M059J (cell line): ENCODE results near the gene DYNC1I1. TPM values are rescaled to one million over a fixed set of nuclear protein-coding genes. Genes with fewer than 3 reads are reported as not detected.

Experiments
- DNase-seq: peaks from one replicate; pipeline ENCODE4 v3.0.0-alpha.2; 2012; ENCODE audit warnings: low read depth
- total RNA-seq: library from RNA; depleted of rRNA; stranded (reverse); fragments of >200 nt; shearing (Covaris generic); gene quantifications from 2 replicates; pipeline ENCODE4 v1.2.3, GENCODE V29; 2014

The DYNC1I1 gene
- total RNA-seq, 1 experiment from 2014 or later: 2.4 TPM

GRCh38 chr7:96076350-96076707 lies 304.0 kb downstream of the DYNC1I1 start:
- no peak for DNase-seq

DNA sequence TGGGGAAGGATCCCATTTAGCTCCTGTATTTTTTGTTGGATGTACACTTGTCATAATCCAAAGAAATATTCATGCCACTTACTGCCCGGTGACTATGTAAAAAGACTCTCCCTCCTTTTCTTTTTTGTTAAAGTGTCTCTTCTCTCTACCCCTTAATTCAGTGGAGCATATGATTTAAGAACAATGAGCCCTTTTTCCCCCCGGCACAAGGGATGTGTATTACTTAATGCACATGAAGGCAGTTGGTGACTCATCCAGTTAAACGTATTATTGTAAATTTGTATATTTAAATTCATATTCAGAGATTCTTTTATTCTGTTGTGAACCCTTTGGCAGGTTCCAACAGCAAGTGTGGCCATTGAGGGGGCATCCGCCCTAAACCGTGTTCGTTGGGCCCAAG lies 307.7 kb downstream of the DYNC1I1 start:
- DNase-seq: no peak

- peak; percentile 85 for DNase-seq
Measured at GRCh38 chr7:96084881-96085553, 312.7 kb downstream of the DYNC1I1 start.

DNA sequence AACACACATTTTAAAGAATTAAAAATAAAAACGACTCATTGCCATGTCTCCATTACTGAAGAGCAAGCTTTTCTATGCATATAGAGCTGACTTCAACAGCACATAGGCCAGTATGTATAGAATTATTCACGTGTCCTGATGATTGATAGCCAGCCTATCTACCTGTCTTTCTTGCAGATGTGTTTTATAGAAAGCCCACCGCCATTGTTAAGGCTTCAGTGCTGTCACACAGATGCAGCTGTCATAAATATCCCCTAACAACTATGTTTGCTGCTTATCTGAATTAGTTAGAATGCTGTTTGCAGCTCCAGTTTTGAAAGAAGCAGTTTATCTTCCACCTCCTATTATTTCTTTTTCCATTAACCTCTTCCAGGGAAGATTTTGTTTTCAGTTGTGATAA lies 313.6 kb downstream of the DYNC1I1 start:
- DNase-seq: no peak

DNA sequence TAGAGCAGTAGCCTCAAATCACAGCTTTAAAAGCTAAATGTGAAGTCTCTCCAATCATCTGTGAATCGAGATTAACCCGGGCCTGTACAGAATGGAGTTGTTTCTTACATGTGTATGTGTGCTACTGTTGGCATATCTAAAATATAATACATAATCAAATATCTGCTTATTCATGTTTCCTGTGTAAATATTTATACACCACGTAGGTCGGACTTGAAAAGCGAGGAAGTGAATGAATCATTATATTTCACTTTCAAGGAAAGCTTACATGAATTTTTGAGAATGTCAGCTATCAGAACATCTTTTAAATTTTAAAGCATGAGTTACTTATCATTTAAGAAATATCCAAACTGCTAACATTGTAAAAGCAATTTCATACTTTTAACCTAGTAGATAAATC lies 316.2 kb downstream of the DYNC1I1 start:
- DNase-seq: no peak

- no peak for DNase-seq
Measured at GRCh38 chr7:96089511-96089910, 317.2 kb downstream of the DYNC1I1 start.

GRCh38 chr7:96090756-96091155 lies 318.4 kb downstream of the DYNC1I1 start:
- DNase-seq: no peak

DNA sequence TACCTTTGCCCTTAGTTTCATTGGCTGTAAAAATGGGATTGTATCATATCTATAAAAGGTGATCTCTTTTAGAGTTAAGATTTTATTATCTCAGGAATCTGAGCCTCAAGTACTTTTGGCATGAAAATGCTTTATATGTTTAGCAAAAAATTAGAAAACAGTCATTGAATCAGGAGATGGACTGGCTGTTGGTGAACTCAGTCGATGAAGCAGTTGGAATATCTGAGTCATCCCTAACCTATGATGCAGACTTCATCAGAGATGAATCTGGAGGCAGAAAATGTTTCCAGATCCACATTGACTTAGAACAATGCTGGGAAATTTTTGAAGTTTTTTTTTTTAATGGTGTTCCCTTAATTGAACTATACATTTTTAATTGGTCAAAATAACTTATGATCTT lies 321.1 kb downstream of the DYNC1I1 start:
- DNase-seq: peak; percentile 92

DNA sequence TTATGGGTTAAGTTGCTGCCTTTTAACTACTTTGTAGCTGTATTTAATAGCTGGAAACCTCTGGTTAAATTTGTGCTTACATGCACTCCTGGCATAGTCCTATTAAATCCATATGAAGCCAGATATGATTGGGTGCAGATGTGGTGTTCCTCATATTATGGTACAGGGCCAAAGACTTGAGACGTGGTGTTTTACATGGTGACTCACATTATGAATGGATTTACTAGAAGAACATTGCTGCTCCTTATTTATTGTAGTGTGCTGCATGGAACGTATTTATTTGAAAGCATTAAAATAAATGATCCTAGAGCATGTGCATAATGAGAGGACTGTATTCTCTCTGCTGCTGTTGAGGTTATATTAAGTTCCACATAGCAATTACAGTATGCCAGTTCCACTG lies 325.5 kb downstream of the DYNC1I1 start:
- DNase-seq: no peak

GRCh38 chr7:96100737-96101136 lies 328.4 kb downstream of the DYNC1I1 start:
- DNase-seq: no peak

DNA sequence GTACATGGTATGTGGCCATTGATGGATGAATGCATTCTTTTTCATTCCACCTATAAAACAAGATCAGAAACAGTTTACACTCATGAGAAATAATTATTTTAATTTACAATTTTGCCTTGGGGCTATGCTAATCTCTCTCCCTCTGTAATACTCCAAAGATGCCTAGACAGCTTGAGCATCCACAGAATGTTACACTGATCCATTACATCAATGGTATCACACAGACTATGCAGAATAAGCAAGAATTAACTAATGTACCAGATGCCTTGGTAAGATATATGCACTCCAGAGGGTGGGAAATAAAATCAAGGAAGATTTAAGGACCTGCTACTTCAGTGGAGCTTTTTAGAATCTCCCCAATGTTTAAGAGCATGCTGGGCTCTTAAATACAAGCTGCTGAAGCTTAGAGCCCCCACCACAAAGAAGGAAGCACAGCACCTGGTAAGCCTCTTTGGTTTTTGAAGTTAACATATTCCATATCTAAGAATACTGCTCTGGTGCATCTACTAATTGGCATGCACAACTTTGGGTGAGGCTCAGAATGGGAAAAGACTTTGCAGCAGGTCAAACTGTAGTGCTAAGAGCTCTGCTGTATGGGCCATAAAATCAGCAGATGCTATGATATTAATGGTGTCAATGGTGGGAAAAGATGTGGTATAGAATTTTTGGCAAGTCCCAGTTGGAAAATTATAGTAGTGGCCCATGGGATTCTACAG lies 329.9 kb downstream of the DYNC1I1 start:
- DNase-seq: no peak

DNA sequence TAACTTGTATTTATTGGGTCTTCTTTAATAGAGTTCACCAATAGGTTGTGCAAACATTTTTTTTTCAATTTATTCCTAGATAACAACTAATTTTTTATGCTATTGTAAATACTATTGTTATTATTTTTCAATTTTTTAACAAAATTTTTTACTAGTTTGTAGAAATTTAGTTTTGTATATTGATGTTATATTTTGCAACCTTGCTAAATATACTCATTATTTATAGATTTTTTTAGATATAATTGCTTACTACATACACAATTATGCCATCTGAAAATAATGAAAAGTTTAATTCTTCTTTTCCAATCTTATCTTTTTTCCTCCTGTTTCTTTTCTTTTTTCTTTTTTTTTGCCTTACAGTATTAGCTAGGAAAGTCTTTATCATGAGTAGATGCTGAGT lies 332.6 kb downstream of the DYNC1I1 start:
- DNase-seq: no peak

- no peak for DNase-seq
Measured at GRCh38 chr7:96111405-96111804, 339.1 kb downstream of the DYNC1I1 start.

GRCh38 chr7:96114190-96114589 lies 341.8 kb downstream of the DYNC1I1 start:
- DNase-seq: no peak

DNA sequence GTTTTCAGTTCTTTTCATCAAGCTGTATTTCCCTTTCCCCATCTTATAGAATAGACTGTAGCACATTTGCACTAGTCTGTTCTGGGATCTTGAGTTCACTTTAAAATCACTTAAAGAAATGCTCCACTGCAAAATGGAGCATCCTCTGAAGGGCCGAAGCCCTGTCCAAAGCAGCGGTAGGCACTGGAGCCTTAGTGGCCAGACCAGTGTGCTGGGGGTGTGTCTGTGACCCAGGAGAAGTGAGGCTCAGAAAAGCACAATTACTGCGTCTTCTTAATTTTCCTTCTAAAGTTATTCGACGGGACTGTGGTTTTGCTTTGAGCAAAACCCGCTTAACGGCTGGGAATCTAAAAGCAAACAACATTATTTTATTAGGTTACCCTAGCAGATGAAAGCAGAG lies 343.8 kb downstream of the DYNC1I1 start:
- DNase-seq: no peak

DNA sequence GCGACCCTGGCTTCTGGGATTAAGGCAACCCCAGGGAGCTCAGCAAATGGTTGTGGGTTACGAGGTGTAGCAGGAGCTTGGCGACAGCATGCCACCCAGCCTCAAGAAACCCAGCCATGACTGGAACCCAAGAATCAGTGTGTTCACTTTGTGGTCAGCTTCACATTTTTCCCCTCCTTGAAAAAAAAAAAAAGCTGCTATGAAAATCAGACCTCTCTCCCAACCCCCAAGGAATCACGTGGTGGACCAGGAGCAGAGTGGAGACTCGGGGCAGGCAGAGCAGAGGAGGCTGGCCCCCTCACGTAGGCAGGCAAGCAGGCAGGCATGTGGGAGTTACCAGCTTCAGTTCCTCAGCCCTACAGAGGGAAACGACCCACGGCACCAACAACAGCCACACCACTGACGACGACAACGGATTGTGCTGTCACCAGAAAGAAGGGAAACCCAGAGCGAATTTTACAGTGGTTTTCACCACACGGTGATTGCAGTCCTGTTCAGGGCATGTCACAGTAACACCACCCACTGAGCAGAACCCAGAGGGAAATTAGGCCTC lies 346.2 kb downstream of the DYNC1I1 start:
- no peak for DNase-seq

GRCh38 chr7:96120445-96121225 lies 348.3 kb downstream of the DYNC1I1 start:
- no peak for DNase-seq

DNA sequence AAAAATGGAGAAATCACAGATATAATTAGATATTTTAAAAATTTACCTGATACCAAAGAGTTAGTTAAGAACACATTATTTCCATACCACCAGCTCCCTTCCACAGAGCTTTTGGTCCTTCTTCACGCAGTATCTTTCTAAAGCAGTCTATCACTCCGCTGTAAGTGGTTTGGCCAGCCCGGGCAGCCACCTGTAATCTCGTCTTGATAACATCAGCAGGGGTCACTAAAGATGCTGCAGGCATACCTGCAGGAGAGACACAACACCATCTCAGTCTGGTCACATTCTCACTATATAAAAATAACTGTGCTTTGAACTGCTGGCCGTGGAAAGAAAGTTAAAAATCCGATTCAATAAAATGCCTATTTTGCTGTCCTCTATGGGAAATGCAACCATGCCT lies 349.4 kb downstream of the DYNC1I1 start:
- no peak for DNase-seq

- DNase-seq: no peak
Measured at GRCh38 chr7:96122746-96123145, 350.4 kb downstream of the DYNC1I1 start.

- DNase-seq: no peak
Measured at GRCh38 chr7:96126382-96126781, 354.0 kb downstream of the DYNC1I1 start.

GRCh38 chr7:96127746-96128145 lies 355.4 kb downstream of the DYNC1I1 start:
- no peak for DNase-seq

DNA sequence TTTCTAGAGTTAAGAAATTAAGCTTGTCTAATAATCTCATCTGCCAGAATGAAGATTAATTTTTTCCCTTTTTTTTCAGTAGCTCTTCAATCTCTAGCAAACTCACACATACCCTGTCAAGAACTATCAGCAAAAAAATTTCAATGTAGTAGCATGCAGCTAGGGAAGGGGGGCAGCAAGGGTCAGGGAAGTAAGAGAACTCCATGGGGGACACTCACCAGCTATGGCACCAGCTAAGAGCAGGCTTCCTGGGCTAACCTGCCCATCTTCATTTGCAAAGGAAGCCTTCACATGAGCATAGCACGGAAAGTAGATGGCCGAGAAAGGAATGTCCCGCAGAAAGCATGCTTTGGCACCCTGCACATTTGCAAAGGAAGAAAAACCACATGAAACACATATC lies 359.2 kb downstream of the DYNC1I1 start:
- DNase-seq: no peak

- DNase-seq: peak; percentile 24
Measured at GRCh38 chr7:96135241-96135640, 362.9 kb downstream of the DYNC1I1 start.
